Measurements from ENCODE around the gene MICALL1. TPM values are rescaled to one million over a fixed set of nuclear protein-coding genes. Genes with fewer than 3 reads are reported as not detected.
"Not testable (repeated sequence)": the region's sequence is repeated elsewhere in the genome, so short reads cannot be mapped to it uniquely, and the experiment has no call there.

Gene MICALL1
- total and polyA plus RNA-seq, 4 experiments from 2014 or later, result 0.77 to 31.0 (median 17.6) TPM

- Histone ChIP-seq H3K4me3 (ENCODE audit: low read length in 2 of 2) (no peak overlapping the region), H3K36me3 (ENCODE audit: insufficient read depth, low read length) (peaks cover 20% of the 10 kb centered on the region), H3K4me1 (ENCODE audit: insufficient read depth, low read length) (no peaks in the 10 kb centered on the region), H3K9me3 (ENCODE audit: control insufficient read depth in 1 of 2, low read length in 2 of 2) (no peaks in the 10 kb centered on the region), H3K27me3 (ENCODE audit: insufficient read depth, low read length) (no peaks in the 10 kb centered on the region), H3K27ac (ENCODE audit: low read depth, low read length) (no peak overlapping the region)
- H3K36me3 Mint-ChIP-seq, result peaks cover 36 to 43% of the 10 kb centered on the region in 2 donors
- no peaks in the 10 kb centered on the region for H3K27me3 Mint-ChIP-seq
- H3K4me1 Mint-ChIP-seq, result peaks cover 0 to 5% (median 2%) of the 10 kb centered on the region in 4 donors
- DNase-seq, result no peak
- CTCF ChIA-PET (ENCODE audit: partially characterized antibody), result interaction anchor here (1.0 kb wide), 1 partner anchor 9 kb away, joined by 4 read pairs; no protein-coding TSS in a partner anchor
- H3K27ac Mint-ChIP-seq, result peak overlapping the region in 2 of 7 donors; percentile 52 to 78
- POLR2A ChIA-PET (ENCODE audit: partially characterized antibody), result interaction anchor here (0.6 kb wide), 1 partner anchor 1902 kb away, joined by 4 read pairs; no protein-coding TSS in a partner anchor
- H3K4me3 Mint-ChIP-seq, result no peak overlapping the region
- intact Hi-C loops (cut with micrococcal nuclease), result no loop called here
- H3K9me3 Mint-ChIP-seq, result no peaks in the 10 kb centered on the region
These were observed 64.8 kb downstream of the MICALL1 start for GRCh38 chr22:37970864-37971263.

- peaks cover 0 to 5% (median 2%) of the 10 kb centered on the region in 4 donors for H3K4me1 Mint-ChIP-seq
- POLR2A ChIA-PET (ENCODE audit: partially characterized antibody), result no interaction called here
- no peaks in the 10 kb centered on the region for H3K9me3 ChIP-seq (ENCODE audit: control insufficient read depth in 1 of 2, low read length in 2 of 2)
- no peak overlapping the region for H3K4me3 ChIP-seq (ENCODE audit: low read length in 2 of 2)
- peak overlapping the region in 1 of 7 donors; percentile 3 for H3K27ac Mint-ChIP-seq
- peaks cover 34 to 44% of the 10 kb centered on the region in 2 donors for H3K36me3 Mint-ChIP-seq
- peaks cover 18% of the 10 kb centered on the region for H3K36me3 ChIP-seq (ENCODE audit: insufficient read depth, low read length)
- CTCF ChIA-PET (ENCODE audit: partially characterized antibody), result no interaction called here
- H3K27me3 Mint-ChIP-seq, result no peaks in the 10 kb centered on the region
- no peak overlapping the region for H3K27ac ChIP-seq (ENCODE audit: low read depth, low read length)
- H3K4me1 ChIP-seq (ENCODE audit: insufficient read depth, low read length), result no peaks in the 10 kb centered on the region
- H3K9me3 Mint-ChIP-seq, result no peaks in the 10 kb centered on the region
- intact Hi-C loops (cut with micrococcal nuclease), result no loop called here
- no peak for DNase-seq
- H3K4me3 Mint-ChIP-seq, result no peak overlapping the region
- H3K27me3 ChIP-seq (ENCODE audit: insufficient read depth, low read length), result no peaks in the 10 kb centered on the region
These were observed 65.7 kb downstream of the MICALL1 start for GRCh38 chr22:37971475-37972434.

GRCh38 chr22:37972527-37972926 lies 66.4 kb downstream of the MICALL1 start:
- peaks cover 0 to 5% (median 2%) of the 10 kb centered on the region in 4 donors for H3K4me1 Mint-ChIP-seq
- no peak overlapping the region for H3K4me3 Mint-ChIP-seq
- CTCF ChIA-PET (ENCODE audit: partially characterized antibody), result no interaction called here
- Histone ChIP-seq H3K36me3 (ENCODE audit: insufficient read depth, low read length) (peaks cover 10% of the 10 kb centered on the region), H3K4me3 (ENCODE audit: low read length in 2 of 2) (no peak overlapping the region), H3K9me3 (ENCODE audit: control insufficient read depth in 1 of 2, low read length in 2 of 2) (no peaks in the 10 kb centered on the region), H3K27me3 (ENCODE audit: insufficient read depth, low read length) (no peaks in the 10 kb centered on the region), H3K27ac (ENCODE audit: low read depth, low read length) (no peak overlapping the region), H3K4me1 (ENCODE audit: insufficient read depth, low read length) (no peaks in the 10 kb centered on the region)
- H3K27ac Mint-ChIP-seq, result peak overlapping the region in 1 of 7 donors; percentile 3
- no peaks in the 10 kb centered on the region for H3K9me3 Mint-ChIP-seq
- no peaks in the 10 kb centered on the region for H3K27me3 Mint-ChIP-seq
- DNase-seq, result no peak
- POLR2A ChIA-PET (ENCODE audit: partially characterized antibody), result no interaction called here
- peaks cover 26 to 37% of the 10 kb centered on the region in 2 donors for H3K36me3 Mint-ChIP-seq
- intact Hi-C loops (cut with micrococcal nuclease), result no loop called here

- Histone ChIP-seq H3K4me3 (ENCODE audit: low read length in 2 of 2) (no peak overlapping the region), H3K4me1 (ENCODE audit: insufficient read depth, low read length) (no peaks in the 10 kb centered on the region), H3K9me3 (ENCODE audit: control insufficient read depth in 1 of 2, low read length in 2 of 2) (no peaks in the 10 kb centered on the region), H3K27ac (ENCODE audit: low read depth, low read length) (no peak overlapping the region), H3K27me3 (ENCODE audit: insufficient read depth, low read length) (no peaks in the 10 kb centered on the region), H3K36me3 (ENCODE audit: insufficient read depth, low read length) (peaks cover under 1% of the 10 kb centered on the region)
- peaks cover 0 to 5% (median 2%) of the 10 kb centered on the region in 4 donors for H3K4me1 Mint-ChIP-seq
- peaks cover 18 to 28% of the 10 kb centered on the region in 2 donors for H3K36me3 Mint-ChIP-seq
- ChIA-PET CTCF (ENCODE audit: partially characterized antibody) (no interaction called here), POLR2A (ENCODE audit: partially characterized antibody) (no interaction called here)
- H3K4me3 Mint-ChIP-seq, result no peak overlapping the region
- intact Hi-C loops (cut with micrococcal nuclease), result no loop called here
- H3K27ac Mint-ChIP-seq, result no peak overlapping the region
- no peaks in the 10 kb centered on the region for H3K9me3 Mint-ChIP-seq
- no peaks in the 10 kb centered on the region for H3K27me3 Mint-ChIP-seq
- no peak for DNase-seq
These were observed 67.4 kb downstream of the MICALL1 start for GRCh38 chr22:37973271-37974170.

GRCh38 chr22:37975153-37975552 lies 69.1 kb downstream of the MICALL1 start:
- no peak for DNase-seq
- peaks cover 13 to 21% of the 10 kb centered on the region in 2 donors for H3K36me3 Mint-ChIP-seq
- Histone ChIP-seq H3K4me3 (ENCODE audit: low read length in 2 of 2) (no peak overlapping the region), H3K36me3 (ENCODE audit: insufficient read depth, low read length) (no peaks in the 10 kb centered on the region), H3K27ac (ENCODE audit: low read depth, low read length) (no peak overlapping the region), H3K27me3 (ENCODE audit: insufficient read depth, low read length) (no peaks in the 10 kb centered on the region), H3K9me3 (ENCODE audit: control insufficient read depth in 1 of 2, low read length in 2 of 2) (no peaks in the 10 kb centered on the region), H3K4me1 (ENCODE audit: insufficient read depth, low read length) (no peaks in the 10 kb centered on the region)
- CTCF ChIA-PET (ENCODE audit: partially characterized antibody), result interaction anchor here (1.0 kb wide), 1 partner anchor 53 kb away, joined by 3 read pairs; no protein-coding TSS in a partner anchor
- intact Hi-C loops (cut with micrococcal nuclease), result no loop called here
- POLR2A ChIA-PET (ENCODE audit: partially characterized antibody), result no interaction called here
- peaks cover 0 to 5% (median 2%) of the 10 kb centered on the region in 4 donors for H3K4me1 Mint-ChIP-seq
- H3K27ac Mint-ChIP-seq, result peak overlapping the region in 4 of 7 donors; percentile 2 to 63 (median 48)
- H3K4me3 Mint-ChIP-seq, result no peak overlapping the region
- H3K27me3 Mint-ChIP-seq, result no peaks in the 10 kb centered on the region
- H3K9me3 Mint-ChIP-seq, result no peaks in the 10 kb centered on the region

GRCh38 chr22:37976022-37976421 lies 69.9 kb downstream of the MICALL1 start:
- peaks cover 13 to 16% of the 10 kb centered on the region in 2 donors for H3K36me3 Mint-ChIP-seq
- H3K4me1 Mint-ChIP-seq; H3K4me1 ChIP-seq (ENCODE audit: insufficient read depth, low read length); H3K9me3 ChIP-seq (ENCODE audit: control insufficient read depth in 1 of 2, low read length in 2 of 2); H3K9me3 Mint-ChIP-seq; POLR2A ChIA-PET (ENCODE audit: partially characterized antibody); H3K27me3 Mint-ChIP-seq; DNase-seq; H3K4me3 Mint-ChIP-seq; H3K27ac ChIP-seq (ENCODE audit: low read depth, low read length); H3K4me3 ChIP-seq (ENCODE audit: low read length in 2 of 2); H3K27me3 ChIP-seq (ENCODE audit: insufficient read depth, low read length); H3K36me3 ChIP-seq (ENCODE audit: insufficient read depth, low read length); intact Hi-C loops (cut with micrococcal nuclease): not testable (repeated sequence)
- CTCF ChIA-PET (ENCODE audit: partially characterized antibody), result interaction anchor here (1.6 kb wide), 1 partner anchor 11 kb away, joined by 7 read pairs; no protein-coding TSS in a partner anchor
- peak overlapping the region in 2 of 7 donors; percentile 58 to 59 for H3K27ac Mint-ChIP-seq

GRCh38 chr22:37976547-37976946 lies 70.5 kb downstream of the MICALL1 start:
- Mint-ChIP-seq H3K36me3 (peaks cover 13 to 14% of the 10 kb centered on the region in 2 donors), H3K4me3 (no peak overlapping the region), H3K27me3 (no peaks in the 10 kb centered on the region), H3K27ac (peak overlapping the region in 1 of 7 donors; percentile 59), H3K4me1 (peaks cover 0 to 4% (median under 1%) of the 10 kb centered on the region in 4 donors), H3K9me3 (no peaks in the 10 kb centered on the region)
- Histone ChIP-seq H3K4me3 (ENCODE audit: low read length in 2 of 2) (no peak overlapping the region), H3K27ac (ENCODE audit: low read depth, low read length) (no peak overlapping the region), H3K4me1 (ENCODE audit: insufficient read depth, low read length) (no peaks in the 10 kb centered on the region), H3K36me3 (ENCODE audit: insufficient read depth, low read length) (no peaks in the 10 kb centered on the region), H3K27me3 (ENCODE audit: insufficient read depth, low read length) (no peaks in the 10 kb centered on the region), H3K9me3 (ENCODE audit: control insufficient read depth in 1 of 2, low read length in 2 of 2) (no peaks in the 10 kb centered on the region)
- ChIA-PET CTCF (ENCODE audit: partially characterized antibody) (interaction anchor here (0.7 to 1.6 kb wide), 2 partner anchors 11 to 374 kb away, joined by 3 to 7 read pairs; no protein-coding TSS in a partner anchor), POLR2A (ENCODE audit: partially characterized antibody) (no interaction called here)
- intact Hi-C loops (cut with micrococcal nuclease), result no loop called here
- DNase-seq, result no peak

Measured in CD4-positive, alpha-beta memory T cell (primary cell).